Renal pelvis (tissue), 4 donors: Measurements from ENCODE around the gene TIPARP. TPM values are rescaled to one million over a fixed set of nuclear protein-coding genes. Genes with fewer than 3 reads are reported as not detected.
"Not testable (repeated sequence)": the region's sequence is repeated elsewhere in the genome, so short reads cannot be mapped to it uniquely, and the experiment has no call there.

Experiments
- DNase-seq: peaks from one replicate; pipeline ENCODE4 v3.0.0-alpha.2; 2013
- polyA plus RNA-seq, 3 donors: library from polyadenylated mRNA; unstranded; fragments of 120-200 nt; gene quantifications; one replicate each; pipeline ENCODE4 v1.2.1, GENCODE V29; 2013; ENCODE audit not compliant: insufficient read length in 3 of 3

Gene TIPARP
- polyA plus RNA-seq, 3 donors = 22.4 to 23.8 (median 23.1) TPM

DNA sequence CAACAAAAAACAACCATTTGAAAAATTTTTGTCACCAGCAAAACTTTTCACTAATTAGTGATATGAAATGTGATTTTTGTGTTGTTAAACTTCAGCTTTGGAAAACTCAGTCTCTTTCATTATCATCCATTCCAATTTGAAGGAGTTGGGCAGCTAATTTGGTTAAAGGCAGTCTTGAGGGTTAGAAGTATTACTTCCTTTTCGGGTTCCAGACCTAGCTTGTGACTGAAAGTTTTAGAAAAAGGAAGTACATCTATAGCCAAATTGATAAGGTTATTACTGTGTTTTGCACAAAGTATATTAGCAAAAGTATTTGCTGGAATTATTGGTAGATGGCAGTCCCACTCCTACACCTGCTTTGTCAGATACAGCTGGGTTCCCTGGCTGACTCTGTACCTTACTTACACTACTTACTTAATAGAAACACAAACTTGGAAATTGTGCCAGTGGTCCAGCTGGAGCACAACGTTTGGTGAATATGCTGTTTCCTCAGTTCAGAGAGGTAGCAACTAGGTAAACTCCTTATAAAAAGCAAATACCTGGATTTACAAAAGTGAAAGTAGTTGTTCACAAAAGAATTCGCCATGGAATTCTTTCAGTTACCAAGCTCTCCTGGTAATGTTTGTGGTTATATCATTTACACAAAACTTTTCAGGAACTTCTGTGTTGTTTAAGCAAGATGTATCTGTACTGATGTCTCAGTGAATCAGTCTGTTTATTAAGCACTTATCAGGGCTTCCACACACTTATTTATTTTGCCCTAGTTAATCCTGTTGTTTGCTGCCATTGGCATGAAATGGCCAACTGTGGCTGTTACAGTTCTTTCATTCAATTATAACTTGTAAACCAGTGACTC is 31.6 kb downstream of the TIPARP start:
- DNase-seq = no peak

GRCh38 chr3:156707588-156707987 is 33.2 kb downstream of the TIPARP start:
- no peak for DNase-seq

- no peak for DNase-seq
These were observed 36.0 kb downstream of the TIPARP start for GRCh38 chr3:156710429-156710828.

- DNase-seq = no peak
These were observed 36.7 kb downstream of the TIPARP start for GRCh38 chr3:156711113-156711512.

DNA sequence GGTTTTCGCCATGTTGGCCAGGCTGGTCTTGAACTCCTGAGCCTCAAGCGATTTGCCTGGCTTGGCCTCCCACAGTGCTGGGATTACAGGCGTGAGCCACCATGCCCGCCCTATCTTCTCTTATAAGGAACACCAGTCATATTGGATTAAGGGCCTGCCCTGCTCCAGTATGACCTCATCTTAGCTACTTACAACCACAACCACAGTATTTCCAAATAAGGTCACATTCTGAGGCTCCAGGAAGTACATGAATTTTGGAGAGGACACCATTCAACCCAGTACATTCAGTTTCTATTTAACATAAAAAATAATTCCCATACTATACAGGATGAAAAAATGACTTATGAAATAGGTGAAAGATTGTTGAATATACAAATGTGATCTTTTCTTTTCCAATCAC is 37.6 kb downstream of the TIPARP start:
- DNase-seq = not testable (repeated sequence)

DNA sequence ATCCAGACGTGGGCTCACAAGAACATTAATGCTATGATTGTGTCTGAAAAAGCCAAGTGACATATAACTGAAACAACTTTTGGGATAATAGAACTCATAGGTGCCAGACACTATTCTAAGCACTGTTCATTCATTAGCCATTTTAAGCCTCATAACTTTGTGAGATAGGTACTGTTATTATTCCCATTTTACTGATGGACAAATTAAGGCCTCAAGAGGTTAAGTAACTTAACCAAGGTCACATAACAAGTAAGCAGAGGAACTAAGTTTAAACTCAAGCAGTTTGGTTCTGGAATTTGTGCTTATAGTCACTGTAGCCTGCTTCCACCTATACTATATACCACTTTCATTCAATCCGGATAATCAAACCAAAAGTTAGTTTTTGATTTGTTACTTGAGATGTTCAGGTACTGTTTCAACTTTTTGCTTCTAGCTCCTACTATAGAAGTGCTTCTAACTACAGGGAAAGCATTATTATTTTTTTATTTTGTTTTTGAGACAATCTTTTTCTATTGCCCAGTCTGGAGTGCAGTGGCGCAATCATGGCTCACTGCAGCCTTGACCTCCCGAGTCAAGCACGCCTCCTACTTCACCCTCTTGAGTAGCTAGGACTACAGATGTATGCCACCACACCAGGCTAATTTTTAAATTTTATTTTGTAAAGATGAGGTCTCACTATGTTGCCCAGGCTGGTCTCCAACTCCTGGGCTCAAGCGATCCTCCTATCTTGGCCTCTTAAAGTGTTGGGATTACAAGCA is 41.9 kb downstream of the TIPARP start:
- DNase-seq = no peak

DNA sequence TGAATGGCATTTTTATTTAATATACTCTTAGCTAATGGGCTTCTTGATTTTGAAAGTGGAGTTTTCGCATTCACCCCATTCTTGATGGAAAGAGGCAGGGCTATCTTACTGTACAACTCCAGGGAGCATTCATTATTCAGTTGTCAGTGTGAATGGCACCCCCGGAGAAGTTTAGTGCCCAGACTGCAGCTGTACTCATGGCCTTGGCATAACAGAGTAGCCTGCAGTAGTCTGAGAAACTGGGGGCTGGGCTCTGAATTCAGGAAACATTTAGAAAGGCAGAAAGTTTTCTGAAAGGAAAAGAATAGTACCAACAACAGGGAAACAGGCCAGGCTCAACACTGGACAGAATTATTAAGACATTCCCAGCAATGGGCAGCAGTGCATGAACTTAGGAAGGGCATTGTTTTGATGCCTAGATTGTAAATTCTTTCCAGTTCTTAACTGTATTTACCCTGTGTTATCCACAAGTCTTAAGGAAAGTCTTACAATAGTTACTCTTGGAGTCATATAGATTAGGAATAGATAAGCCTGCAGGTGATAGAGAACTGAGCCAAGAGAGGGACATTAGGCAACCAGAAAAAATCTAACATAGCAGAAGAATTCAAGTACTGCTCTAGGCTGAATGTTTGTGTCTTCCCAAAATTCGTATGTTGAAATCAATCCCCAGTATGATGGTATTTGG is 44.4 kb downstream of the TIPARP start:
- no peak for DNase-seq

GRCh38 chr3:156720826-156721225 is 46.4 kb downstream of the TIPARP start:
- DNase-seq = no peak

DNA sequence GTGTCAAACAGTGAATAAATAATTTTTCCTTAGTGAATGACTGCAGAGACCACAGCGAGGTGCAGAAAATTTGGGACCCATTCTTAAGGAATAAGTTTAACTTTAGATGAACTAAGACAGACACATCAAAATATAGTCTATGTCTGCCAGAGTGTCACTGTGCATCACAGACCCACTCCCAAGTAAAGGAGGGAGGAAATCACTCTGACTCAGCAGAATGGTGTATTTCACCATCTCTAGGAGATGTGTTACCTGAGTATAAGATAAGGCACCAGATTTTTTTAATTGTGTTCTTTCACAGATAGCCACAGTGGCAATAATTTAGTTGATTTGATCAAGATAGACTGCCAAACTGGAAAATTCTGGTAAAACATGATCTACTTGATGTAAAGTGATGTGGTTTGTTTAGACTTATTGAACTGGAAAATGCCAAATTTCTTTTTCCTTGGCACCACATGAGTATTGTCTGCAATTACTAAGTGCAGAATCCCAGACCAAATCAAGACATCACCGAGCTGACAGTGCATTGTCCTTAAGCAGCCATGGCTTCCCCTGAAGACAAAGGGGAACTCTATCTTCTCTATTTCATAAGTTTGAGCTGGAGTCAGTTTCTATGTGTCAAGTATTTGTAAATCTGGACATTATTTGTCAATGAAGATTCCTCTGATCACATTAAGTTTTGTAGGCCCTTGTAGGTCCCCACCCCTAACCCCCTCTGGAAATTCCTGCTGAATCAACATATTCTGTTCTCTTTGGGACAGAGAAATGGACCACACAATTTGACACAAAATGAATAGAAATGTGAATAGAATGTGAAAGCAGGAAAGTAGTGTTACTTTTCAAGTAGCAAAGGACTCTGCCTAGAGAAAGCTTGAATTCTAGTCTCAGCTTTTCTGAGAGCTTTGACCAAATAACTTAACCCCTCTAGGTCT is 47.6 kb downstream of the TIPARP start:
- DNase-seq = no peak

- DNase-seq = no peak
These were observed 48.8 kb downstream of the TIPARP start for GRCh38 chr3:156723182-156723619.

DNA sequence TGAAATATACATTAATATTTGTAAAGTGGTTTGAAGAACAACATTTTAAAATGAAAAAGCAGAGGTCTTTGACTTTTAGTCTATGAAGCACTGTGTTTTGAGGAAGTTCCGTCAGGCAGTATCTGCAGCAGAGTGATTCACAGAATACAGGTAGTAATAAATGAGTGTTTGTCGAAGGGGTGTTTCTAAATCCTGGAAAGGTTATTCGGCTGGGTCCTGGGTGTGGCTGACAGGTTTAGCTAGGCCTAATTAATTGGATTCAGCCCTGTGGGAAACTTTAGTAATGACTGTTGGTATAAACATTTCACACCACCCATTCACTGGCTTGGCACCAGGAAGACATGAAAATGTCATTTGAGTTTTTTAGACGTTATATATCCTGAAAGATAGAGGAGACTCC is 51.3 kb downstream of the TIPARP start:
- DNase-seq = no peak

DNA sequence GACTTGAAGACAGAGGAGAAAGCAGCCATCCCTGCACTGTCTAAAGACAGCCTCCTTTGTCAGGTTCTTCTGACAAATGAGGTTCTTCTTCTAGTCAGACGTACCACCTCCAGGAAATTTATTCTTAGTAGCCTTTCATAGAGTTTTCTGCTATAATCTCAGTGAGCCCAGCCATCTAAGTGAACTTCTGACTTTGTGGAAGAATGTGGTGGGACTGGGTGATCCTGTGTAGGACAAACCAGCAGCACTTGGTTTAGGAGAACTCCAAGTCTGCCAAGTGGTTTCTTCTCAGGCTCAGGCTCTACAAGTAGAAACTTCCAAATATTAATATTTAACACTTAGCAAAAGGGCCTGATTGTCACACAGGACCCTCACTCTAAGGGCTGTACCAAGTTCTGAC is 52.1 kb downstream of the TIPARP start:
- DNase-seq = no peak

DNA sequence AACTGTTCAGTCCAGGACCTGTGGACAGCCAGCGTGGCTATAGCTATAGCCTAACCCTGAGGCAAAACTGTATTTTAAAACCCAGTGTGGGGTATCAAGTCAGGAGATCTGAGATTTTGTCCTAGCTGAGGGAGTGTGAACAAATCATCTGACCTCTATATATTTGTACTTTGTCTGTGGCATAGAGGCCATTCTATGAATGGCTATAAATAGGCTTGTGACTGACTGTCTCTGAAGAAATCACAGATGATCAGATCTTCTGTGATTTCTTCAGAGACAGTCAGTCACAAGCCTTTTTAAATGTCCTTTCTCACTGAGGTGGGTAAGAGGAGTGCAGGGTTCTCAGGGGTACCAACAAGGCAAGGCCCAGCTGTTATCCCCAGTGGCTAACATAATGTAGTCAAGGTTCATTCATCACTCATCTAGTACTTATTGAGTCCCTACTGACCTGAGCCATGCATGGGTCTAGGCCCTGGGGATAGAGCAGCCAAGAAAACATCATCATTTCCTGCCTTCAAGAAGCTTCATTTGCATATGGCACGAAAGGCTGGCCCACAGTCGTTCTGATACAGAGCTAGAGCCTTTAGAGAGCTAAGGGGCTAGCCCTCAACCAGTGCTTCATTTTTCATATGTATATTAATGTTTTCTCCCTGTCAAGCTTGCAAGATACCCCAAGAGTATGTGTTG is 53.3 kb downstream of the TIPARP start:
- DNase-seq = no peak

DNA sequence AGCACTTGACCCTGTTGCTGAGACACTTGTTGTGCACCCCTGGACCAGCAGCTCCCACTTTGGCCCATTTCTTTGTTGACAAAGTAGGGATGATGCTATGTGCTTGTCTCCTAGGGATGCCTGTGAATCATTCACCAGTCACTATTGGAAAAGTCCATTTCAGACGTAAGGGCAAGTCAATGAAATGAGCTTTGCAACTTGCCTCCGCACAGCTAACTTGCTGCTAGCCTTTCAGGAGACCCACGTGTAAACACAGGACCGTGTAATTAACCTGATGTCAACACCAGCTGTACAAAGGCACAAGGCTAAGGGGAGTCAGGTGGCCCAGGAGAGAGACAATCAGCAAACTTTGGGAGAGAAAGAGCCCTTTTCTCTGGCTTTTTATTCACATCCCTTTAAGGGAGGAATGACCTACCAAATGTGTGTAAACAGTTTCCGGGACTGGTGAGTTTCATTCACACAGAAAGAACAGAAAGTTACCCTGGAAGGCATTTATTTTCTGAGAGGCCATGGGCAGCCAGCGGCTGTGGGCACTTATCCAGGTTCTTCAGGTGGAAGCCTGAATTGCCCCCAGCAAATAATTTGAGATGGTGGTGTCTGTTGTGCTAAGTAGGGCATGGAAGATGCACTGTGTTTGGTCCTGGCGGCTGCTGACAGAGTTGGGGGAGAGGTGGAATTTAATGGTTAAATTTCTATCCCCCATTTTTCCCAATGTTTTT is 54.0 kb downstream of the TIPARP start:
- no peak for DNase-seq

DNA sequence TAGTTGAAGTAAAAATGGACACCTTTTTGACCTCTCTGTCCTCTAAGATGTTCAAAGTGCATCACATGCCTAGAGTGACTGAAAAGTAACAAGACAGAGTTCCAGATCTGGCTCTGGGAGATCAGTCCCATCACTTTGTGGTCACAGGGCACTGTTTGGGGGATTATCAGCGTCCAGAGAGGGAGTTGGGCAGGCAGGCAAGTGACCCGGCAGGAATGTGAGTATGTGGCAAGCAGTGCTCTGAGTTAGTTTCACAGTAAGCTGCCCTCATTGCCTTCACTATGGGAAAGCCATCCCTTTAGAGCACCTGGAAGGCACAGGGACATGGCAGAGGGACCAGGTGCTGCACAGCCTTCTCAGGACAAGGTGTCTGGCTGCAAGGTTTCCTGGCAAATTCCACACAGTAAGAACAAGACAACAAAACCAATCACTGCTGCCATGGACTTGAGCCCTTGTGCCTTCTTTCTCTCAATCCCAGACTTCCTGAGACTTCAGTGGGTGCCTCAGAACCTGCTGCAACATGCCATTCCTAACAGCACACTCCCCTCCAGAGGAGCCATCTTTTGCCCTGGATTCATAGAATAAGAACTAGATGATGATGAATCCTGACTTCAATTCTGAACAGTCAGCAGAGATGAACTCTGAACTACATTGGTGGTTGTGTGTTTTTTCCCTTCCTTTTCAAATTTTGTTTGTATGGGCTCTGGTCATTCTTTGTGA is 55.2 kb downstream of the TIPARP start:
- no peak for DNase-seq

DNA sequence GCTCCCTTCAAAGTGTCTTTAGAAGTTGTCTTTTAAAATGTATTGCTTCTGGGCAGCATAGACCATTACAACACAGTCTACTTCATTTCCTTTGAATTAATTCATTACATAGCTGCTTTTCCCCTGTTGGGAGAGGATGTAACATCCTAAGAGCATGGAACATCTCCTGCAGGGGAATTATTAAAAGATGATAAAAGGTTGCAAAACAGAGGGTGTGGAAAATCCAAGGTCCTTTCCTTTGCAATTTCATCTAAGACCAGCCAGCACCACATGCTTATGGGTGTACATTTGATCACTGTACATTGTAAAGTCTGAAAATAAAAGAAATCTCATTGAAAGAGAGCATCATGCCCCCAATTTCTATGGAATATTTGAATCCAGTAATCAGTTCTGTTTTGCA is 57.4 kb downstream of the TIPARP start:
- no peak for DNase-seq

GRCh38 chr3:156732261-156732660 is 57.9 kb downstream of the TIPARP start:
- no peak for DNase-seq

DNA sequence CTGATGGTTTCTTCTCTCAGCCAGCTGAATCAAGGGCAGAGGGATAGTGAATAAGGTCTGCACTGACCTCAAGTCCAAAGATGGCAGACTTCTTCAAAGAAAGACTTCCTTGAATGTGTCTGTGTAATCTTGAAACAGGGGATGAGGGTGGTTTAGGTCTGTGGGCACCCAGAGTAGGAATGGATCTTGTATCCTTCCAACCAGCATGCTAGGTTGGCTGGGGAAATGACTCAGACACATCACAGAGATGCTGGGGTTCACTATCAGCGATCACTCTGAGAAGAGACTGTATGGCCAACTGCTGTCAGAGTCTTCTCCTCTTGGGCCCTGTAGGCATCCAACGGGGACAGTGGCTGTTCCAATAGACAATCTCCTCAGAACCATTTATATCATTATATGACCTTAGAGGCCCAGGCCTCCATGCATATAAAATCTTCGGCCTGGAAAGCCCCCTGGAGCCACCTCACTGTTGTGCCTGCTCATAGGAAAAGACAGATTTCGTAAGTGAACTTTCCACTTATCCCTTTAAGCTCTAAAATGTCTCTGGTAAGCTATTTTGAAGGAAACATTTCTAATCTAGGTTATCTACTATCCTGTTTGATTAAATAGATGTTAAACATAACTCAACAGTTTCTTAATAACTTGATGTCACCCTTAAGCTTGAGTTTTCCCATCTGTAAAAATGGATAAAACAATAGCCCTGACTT is 58.5 kb downstream of the TIPARP start:
- no peak for DNase-seq

DNA sequence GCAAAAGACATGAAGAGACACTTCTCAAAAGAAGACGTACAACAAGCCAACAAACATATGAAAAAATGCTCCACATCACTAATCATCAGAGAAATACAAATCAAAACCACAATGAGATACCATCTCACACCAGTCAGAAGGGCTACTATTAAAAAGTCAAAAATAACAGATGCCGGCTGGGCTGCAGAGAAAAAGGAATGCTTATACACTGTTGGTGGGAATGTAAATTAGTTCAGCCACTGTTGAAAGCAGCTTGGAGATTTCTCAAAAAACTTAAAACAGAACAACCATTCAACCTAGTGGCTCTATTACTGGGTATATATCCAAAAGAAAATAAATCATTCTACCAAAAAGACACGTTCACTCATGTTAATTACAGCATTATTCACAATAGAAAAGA is 60.3 kb downstream of the TIPARP start:
- DNase-seq = not testable (repeated sequence)
